Tibial nerve (tissue), 4 donors: Measurements from ENCODE around the gene SORCS2.

Source experiments
- EP300 ChIP-seq, 2 donors: sonication (generic); formaldehyde crosslinking; IDR thresholded peaks; one replicate each; pipeline ENCODE4 v1.6.1; 2017; ENCODE audit warnings: antibody characterized with exemption in 2 of 2, mild to moderate bottlenecking in 1 of 2
- POLR2A ChIP-seq, 2 donors: fragments of 450-650 bp; IDR thresholded peaks; one replicate each; pipeline ENCODE4 v1.6.1; 2017; ENCODE audit warnings: antibody characterized with exemption in 2 of 2, mild to moderate bottlenecking in 2 of 2, moderate library complexity in 2 of 2
- TF ChIP-seq, protein P1 (sequence below), 5 experiments: fragments of 200-600 bp in 3 of 5; fragments of 450-650 bp in 2 of 5; sonication (generic) in 3 of 5; IDR thresholded peaks; one replicate each; pipeline ENCODE4 v1.5.1; 2016 to 2019; ENCODE audit warnings: antibody characterized with exemption in 5 of 5, mild to moderate bottlenecking in 3 of 5, moderate library complexity in 2 of 5

DNA sequence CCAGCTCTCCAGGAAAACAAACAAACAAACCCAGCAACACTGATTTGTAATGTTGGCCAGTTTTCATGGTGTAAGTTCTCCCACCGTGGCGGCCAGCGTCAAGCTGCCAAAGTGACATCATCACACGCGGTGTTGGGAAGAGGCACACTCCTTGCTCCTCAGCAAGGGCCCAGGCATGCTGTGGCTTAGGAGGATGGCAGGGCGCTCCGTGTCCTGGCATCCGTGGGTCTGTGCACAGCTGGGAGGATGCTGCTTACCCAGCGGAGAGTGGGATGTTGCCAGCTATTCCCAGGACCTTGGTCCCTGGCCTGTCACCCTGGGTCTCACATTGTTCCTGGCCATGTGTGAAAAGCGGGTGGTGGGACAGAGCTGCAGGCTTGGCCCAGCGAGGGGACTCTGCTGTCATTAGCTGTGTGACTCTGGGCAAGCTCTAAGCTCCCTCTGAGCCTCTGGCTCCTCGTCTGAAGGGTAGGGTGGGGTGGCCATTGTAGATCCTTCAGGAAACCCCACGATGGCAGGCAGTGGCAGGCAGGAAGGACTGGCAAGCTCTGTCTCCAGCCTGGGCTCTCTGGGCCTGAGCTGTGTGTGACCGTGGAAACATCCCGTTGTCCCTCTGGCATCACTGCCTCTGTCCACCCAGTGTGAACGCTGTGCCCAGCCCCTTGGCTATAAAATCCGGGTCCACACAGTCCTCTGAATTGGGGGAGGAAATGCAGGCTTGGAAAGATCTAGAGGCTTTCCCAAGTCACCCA is 231.6 kb downstream of the SORCS2 start:
- TF ChIP-seq, protein P1, sequence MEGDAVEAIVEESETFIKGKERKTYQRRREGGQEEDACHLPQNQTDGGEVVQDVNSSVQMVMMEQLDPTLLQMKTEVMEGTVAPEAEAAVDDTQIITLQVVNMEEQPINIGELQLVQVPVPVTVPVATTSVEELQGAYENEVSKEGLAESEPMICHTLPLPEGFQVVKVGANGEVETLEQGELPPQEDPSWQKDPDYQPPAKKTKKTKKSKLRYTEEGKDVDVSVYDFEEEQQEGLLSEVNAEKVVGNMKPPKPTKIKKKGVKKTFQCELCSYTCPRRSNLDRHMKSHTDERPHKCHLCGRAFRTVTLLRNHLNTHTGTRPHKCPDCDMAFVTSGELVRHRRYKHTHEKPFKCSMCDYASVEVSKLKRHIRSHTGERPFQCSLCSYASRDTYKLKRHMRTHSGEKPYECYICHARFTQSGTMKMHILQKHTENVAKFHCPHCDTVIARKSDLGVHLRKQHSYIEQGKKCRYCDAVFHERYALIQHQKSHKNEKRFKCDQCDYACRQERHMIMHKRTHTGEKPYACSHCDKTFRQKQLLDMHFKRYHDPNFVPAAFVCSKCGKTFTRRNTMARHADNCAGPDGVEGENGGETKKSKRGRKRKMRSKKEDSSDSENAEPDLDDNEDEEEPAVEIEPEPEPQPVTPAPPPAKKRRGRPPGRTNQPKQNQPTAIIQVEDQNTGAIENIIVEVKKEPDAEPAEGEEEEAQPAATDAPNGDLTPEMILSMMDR (IDR thresholded peaks at IDR 0.05) = no peak
- TF ChIP-seq POLR2A (IDR thresholded peaks at IDR 0.05) (no peak), EP300 (IDR thresholded peaks at IDR 0.05) (no peak)
